HG03045 (cell line): ENCODE measurements around the gene OR5L2.
"Not testable (repeated sequence)": the region's sequence is repeated elsewhere in the genome, so short reads cannot be mapped to it uniquely, and the experiment has no call there.

Source experiments
- ATAC-seq: cut with Tn5 transposase; IDR thresholded peaks from one replicate; pipeline ENCODE4 v1.9.1; 2021; ENCODE audit warnings: mild to moderate bottlenecking, moderate library complexity; ENCODE audit not compliant: unreplicated experiment

The OR5L2 gene

GRCh38 chr11:55826919-55827318 is at the start of gene OR5L2:
Gene OR5L2, plus strand, starts transcription at chr11:55827219. Its CDS starts 0 bp downstream, at chr11:55827219.
- no peak for ATAC-seq

- no peak for ATAC-seq
Measured at GRCh38 chr11:55791606-55792005, 35.4 kb upstream of the OR5L2 start.

DNA sequence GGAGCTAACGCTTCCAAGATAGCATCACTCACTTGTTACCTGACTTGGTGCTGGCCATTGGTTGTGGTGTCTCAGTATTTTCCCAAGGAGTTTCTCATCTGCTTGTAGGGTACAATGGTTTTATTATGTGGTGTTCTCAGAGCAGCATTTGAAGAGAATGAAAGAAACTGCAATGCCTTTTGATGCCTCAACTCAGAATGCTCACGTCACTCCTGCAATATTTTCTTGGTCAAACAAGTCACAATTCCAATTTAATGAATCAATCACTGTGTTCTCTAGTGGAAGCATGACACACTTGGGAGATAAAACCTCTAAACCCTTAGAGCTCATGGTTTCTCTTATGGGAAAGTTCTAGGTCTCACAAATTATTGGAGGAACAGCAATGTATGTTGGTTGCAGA is 33.7 kb upstream of the OR5L2 start:
- no peak for ATAC-seq

GRCh38 chr11:55795256-55795655 is 31.8 kb upstream of the OR5L2 start, which contains the start of gene OR5D14:
Gene OR5D14, plus strand, starts transcription at chr11:55795556. Its CDS starts 0 bp downstream, at chr11:55795556.
- no peak for ATAC-seq

DNA sequence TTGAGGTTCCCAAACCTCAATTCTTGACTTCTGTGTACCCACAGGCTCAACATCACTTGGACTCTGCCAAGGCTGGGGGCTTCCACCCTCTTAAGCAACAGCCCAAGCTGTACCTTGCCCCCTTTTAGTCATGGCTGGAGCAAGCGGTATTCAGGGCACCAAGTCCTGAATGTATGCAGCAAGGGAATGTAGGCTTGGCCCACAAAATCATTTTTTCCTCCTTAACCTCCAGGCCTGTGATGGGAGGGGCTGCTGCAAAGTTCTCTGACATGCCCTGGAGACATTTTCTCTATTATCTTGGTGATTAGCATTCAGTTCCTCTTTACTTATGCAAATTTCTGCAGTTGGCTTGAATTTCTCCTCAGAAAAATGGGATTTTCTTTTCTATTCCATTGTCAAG is 20.8 kb upstream of the OR5L2 start:
- ATAC-seq = no peak

DNA sequence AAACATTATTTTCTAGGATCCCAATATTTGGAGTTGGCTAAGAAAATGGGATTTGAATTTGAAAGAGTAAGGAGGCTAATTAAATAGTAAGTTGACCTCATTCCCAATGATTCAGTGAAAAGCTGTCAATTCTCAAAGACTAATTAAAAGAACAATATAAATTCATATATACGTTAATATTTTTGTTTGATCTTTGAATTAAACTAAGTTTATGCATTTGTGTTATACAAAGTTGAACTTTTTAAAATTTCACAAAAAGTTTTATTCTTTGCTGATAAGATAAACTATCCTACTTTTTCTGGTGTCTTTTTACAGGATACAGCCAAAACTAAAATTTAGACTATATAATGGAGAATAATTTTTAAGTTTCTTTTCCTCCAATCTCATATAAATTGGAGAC is 16.0 kb upstream of the OR5L2 start, which contains the start of gene OR5L1:
Gene OR5L1 (plus strand): TSS at position 301 of the 400 bp plus-strand sequence. CDS start 100 bp downstream, outside the sequence.
- no peak for ATAC-seq

- no peak for ATAC-seq
Measured at GRCh38 chr11:55819330-55819729, 7.7 kb upstream of the OR5L2 start, which contains the start of gene OR5D18. Gene OR5D18, plus strand, starts transcription at chr11:55819630. Its CDS starts 0 bp downstream, at chr11:55819630.

- ATAC-seq = no peak
Measured at GRCh38 chr11:55838452-55838851, 11.4 kb downstream of the OR5L2 start, which contains the start of gene OR5D16. Gene OR5D16, plus strand, starts transcription at chr11:55838752. Its CDS starts 0 bp downstream, at chr11:55838752.

GRCh38 chr11:55847453-55847852 is 20.4 kb downstream of the OR5L2 start:
- ATAC-seq = no peak

GRCh38 chr11:55849037-55849436 is 22.0 kb downstream of the OR5L2 start:
- no peak for ATAC-seq

DNA sequence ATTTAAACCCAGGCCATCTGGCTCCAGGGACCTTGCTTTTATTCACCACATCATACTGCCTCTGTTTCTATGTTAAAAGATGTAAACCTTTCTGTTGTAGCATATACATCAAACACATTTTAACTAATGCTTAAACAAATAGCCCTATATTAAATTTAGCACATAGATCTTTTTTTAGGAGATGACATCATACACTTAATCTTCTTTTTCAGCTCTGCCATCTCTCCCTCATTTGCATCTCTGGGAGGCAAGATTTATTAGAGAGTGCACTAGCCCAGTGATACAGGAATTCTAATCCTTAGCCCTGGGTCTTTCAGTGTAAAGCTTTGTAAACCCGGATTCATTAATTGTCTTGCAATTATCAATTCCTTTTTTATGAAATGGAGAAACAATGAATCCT is 25.1 kb downstream of the OR5L2 start:
- no peak for ATAC-seq

DNA sequence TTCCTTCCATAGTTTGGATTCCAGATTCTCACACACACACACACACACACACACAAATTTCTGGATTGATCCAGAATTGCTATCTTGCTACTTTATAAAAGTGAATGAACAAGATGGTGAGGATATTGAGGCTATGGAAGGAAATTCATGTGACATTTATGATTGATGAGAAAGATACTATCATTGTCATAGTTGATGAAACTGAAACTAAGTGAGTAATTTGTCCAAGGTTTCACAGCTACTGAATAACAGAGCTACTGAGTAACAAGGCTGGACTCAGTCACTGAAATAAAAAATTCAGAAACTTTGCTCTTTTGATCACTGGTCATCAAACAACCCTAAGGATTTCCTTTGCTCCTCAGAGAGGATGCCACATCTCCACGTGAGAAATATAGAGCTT is 27.7 kb downstream of the OR5L2 start:
- ATAC-seq = no peak

GRCh38 chr11:55867354-55867753 is 40.3 kb downstream of the OR5L2 start:
- not testable (repeated sequence) for ATAC-seq

GRCh38 chr11:55872731-55873130 is 45.7 kb downstream of the OR5L2 start:
- ATAC-seq = not testable (repeated sequence)

GRCh38 chr11:55873146-55873545 is 46.1 kb downstream of the OR5L2 start:
- not testable (repeated sequence) for ATAC-seq
